HCT116 (cell line): ENCODE results near the gene IGLL5. TPM values are rescaled to one million over a fixed set of nuclear protein-coding genes. Genes with fewer than 3 reads are reported as not detected.

Experiments used
- ATAC-seq: fragments of 200-7000 bp; cut with Tn5 transposase; 2 replicates; pipeline ENCODE4 v1.9.1; 2020; ENCODE audit warnings: mild to moderate bottlenecking, moderate library complexity
- BruUV-seq: library from RNA; stranded (reverse); fragments of 400-500 nt; replicated peaks from 2 replicates; lab custom pipeline; 2021; lab: Mats Ljungman, UMichigan
- CTCF ChIA-PET: fragments of 300-600 bp; sonication (Branson Sonifier 250); formaldehyde crosslinking; loops from one replicate; lab custom pipeline; 2021; ENCODE audit warnings: antibody characterized with exemption; lab: Charles Lee
- POLR2A ChIA-PET: fragments of 300-600, 350-600 bp; sonication (Branson Sonifier 250); formaldehyde crosslinking; loops from one replicate; lab custom pipeline; 2021; ENCODE audit warnings: antibody characterized with exemption; lab: Charles Lee
- RAD21 ChIA-PET, 2 experiments: fragments of 300-600 bp; sonication (Branson Sonifier 250); formaldehyde crosslinking; loops; one replicate each; lab custom pipeline; 2023; ENCODE audit warnings: low total read pairs in 2 of 2; ENCODE audit not compliant: uncharacterized antibody in 2 of 2, unreplicated experiment in 2 of 2, low non-redundant PET in 1 of 2; lab: Charles Lee
- DNase-seq: peaks from one replicate; pipeline ENCODE4 v3.0.0-alpha.2; 2010; ENCODE audit warnings: low read depth, low spot score
- H2AFZ ChIP-seq: fragments of 200-600 bp; shearing (Covaris generic), sonication (generic); 2 replicates; pipeline ENCODE4 v1.6.1; 2017; ENCODE audit warnings: low read depth, mixed run types, mixed read lengths, antibody characterized with exemption, low read length; ENCODE audit not compliant: poor library complexity, severe bottlenecking
- H3K27ac ChIP-seq: 2 replicates; pipeline ENCODE4 v1.5.1; 2012; ENCODE audit warnings: low read depth, low read length
- H3K27me3 ChIP-seq: fragments of 200-600 bp; sonication (generic); 2 replicates; pipeline ENCODE4 v1.6.1; 2016; ENCODE audit warnings: mixed run types, low read length, mixed read lengths; ENCODE audit not compliant: insufficient read depth
- H3K36me3 ChIP-seq, 2 experiments: fragments of 200-500 bp in 1 of 2; fragments of 200-600 bp in 1 of 2; sonication (Bioruptor generic) in 1 of 2; sonication (generic) in 1 of 2; 2 replicates each; pipeline versions ENCODE4 v1.5.1 to v1.6.1; 2014 to 2016; ENCODE audit warnings: low read length in 2 of 2, inconsistent platforms in 1 of 2, mixed read lengths in 1 of 2, mixed run types in 1 of 2; ENCODE audit not compliant: insufficient read depth in 2 of 2, control insufficient read depth in 1 of 2
- H3K4me1 ChIP-seq, 2 experiments: fragments of 200-600 bp in 1 of 2; sonication (generic) in 1 of 2; 2 replicates each; pipeline versions ENCODE4 v1.5.1 to v1.6.1; 2012 to 2017; ENCODE audit warnings: low read length in 2 of 2, inconsistent platforms in 1 of 2, mild to moderate bottlenecking in 1 of 2, mixed read lengths in 1 of 2, mixed run types in 1 of 2, moderate library complexity in 1 of 2; ENCODE audit not compliant: insufficient read depth in 2 of 2, control insufficient read depth in 1 of 2
- H3K4me2 ChIP-seq: fragments of 200-600 bp; sonication (generic); 2 replicates; pipeline ENCODE4 v1.6.1; 2017; ENCODE audit warnings: mixed run types, low read length, mixed read lengths
- H3K4me3 ChIP-seq, 2 experiments: fragments of 200-600 bp in 1 of 2; sonication (generic) in 1 of 2; replicated peaks in 1 of 2; 2 replicates each; pipeline ENCODE4 v1.5.1; 2011 to 2016; ENCODE audit warnings: low read length in 2 of 2, control low read depth in 1 of 2, low read depth in 1 of 2, mild to moderate bottlenecking in 1 of 2, mixed read lengths in 1 of 2, mixed run types in 1 of 2
- H3K79me2 ChIP-seq: fragments of 200-600 bp; sonication (generic); 2 replicates; pipeline ENCODE4 v1.6.1; 2017; ENCODE audit warnings: mild to moderate bottlenecking, mixed run types, low read length, moderate library complexity, mixed read lengths; ENCODE audit not compliant: insufficient read depth
- H3K9ac ChIP-seq: fragments of 200-600 bp; sonication (generic); 2 replicates; pipeline ENCODE4 v1.6.1; 2016; ENCODE audit warnings: low read length, mixed read lengths
- H3K9me2 ChIP-seq: fragments of 200-600 bp; sonication (generic), shearing (Covaris generic); 2 replicates; pipeline ENCODE4 v1.6.1; 2017; ENCODE audit warnings: mixed run types, mild to moderate bottlenecking, moderate library complexity; ENCODE audit not compliant: insufficient read depth
- H3K9me3 ChIP-seq, 2 experiments: fragments of 200-500 bp in 1 of 2; fragments of 200-600 bp in 1 of 2; sonication (Bioruptor generic) in 1 of 2; sonication (generic) in 1 of 2; 2 replicates each; pipeline ENCODE4 v1.6.1; 2014 to 2017; ENCODE audit warnings: low read length in 2 of 2, mixed read lengths in 2 of 2, inconsistent platforms in 1 of 2, low read depth in 1 of 2, mild to moderate bottlenecking in 1 of 2, mixed run types in 1 of 2, moderate library complexity in 1 of 2; ENCODE audit not compliant: control insufficient read depth in 1 of 2, insufficient read depth in 1 of 2
- H4K20me1 ChIP-seq: fragments of 200-600 bp; sonication (generic), shearing (Covaris generic); 2 replicates; pipeline ENCODE4 v1.6.1; 2017; ENCODE audit warnings: mixed run types, mild to moderate bottlenecking, moderate library complexity; ENCODE audit not compliant: insufficient read depth
- CEBPB ChIP-seq: IDR thresholded peaks from 2 replicates; pipeline ENCODE4 v1.6.1; 2012; ENCODE audit warnings: low read depth
- ELF1 ChIP-seq: IDR thresholded peaks from 2 replicates; pipeline ENCODE4 v1.6.1; 2012; ENCODE audit warnings: low read depth, borderline replicate concordance
- EZH2phosphoT487 ChIP-seq: fragments of 200-600 bp; IDR thresholded peaks from 2 replicates; pipeline ENCODE4 v1.6.1; 2018; ENCODE audit warnings: antibody characterized with exemption, borderline replicate concordance
- JUND ChIP-seq: IDR thresholded peaks from 2 replicates; pipeline ENCODE4 v1.6.1; 2012
- POLR2A ChIP-seq: IDR thresholded peaks from 2 replicates; pipeline ENCODE4 v1.7.0; 2011; ENCODE audit warnings: borderline replicate concordance; ENCODE audit not compliant: insufficient read depth, insufficient read length; ENCODE audit errors: extremely low read depth
- SIN3A ChIP-seq: IDR thresholded peaks from 2 replicates; pipeline ENCODE4 v1.6.1; 2012; ENCODE audit warnings: low read depth
- SRF ChIP-seq: IDR thresholded peaks from 2 replicates; pipeline ENCODE4 v1.6.1; 2012; ENCODE audit warnings: low read depth
- TCF7L2 ChIP-seq: IDR thresholded peaks from 2 replicates; pipeline ENCODE4 v1.7.0; 2011; ENCODE audit warnings: borderline replicate concordance, inconsistent platforms; ENCODE audit not compliant: insufficient read depth, insufficient read length; ENCODE audit errors: extremely low read depth
- ZFX ChIP-seq: fragments of 450-650 bp; IDR thresholded peaks from 2 replicates; pipeline ENCODE4 v1.6.1; 2017
- ZNF274 ChIP-seq: fragments of 200-500 bp; sonication (Bioruptor generic); IDR thresholded peaks from 2 replicates; pipeline ENCODE4 v1.6.1; 2014; ENCODE audit warnings: mild to moderate bottlenecking, low read depth, low read length, inconsistent platforms
- intact Hi-C: fragments of 100-400 bp; cut with micrococcal nuclease; formaldehyde crosslinking; loops from 2 replicates; pipeline ENCODE4 v1.10.0; 2022
- total RNA-seq: library from RNA; stranded (reverse); gene quantifications from one replicate; pipeline ENCODE4 v1.2.1, GENCODE V29; 2021; ENCODE audit not compliant: unreplicated experiment
- TF ChIP-seq, protein P1 (sequence below), 3 experiments: fragments of 200-600 bp in 1 of 3; sonication (generic) in 1 of 3; IDR thresholded peaks in 2 of 3; conservative IDR thresholded peaks in 1 of 3; 2 replicates each; pipeline ENCODE4 v1.5.1; 2012 to 2017; ENCODE audit warnings: low read depth in 2 of 3, low read length in 2 of 3, antibody characterized with exemption in 1 of 3, borderline replicate concordance in 1 of 3, control low read depth in 1 of 3, mild to moderate bottlenecking in 1 of 3, mixed read lengths in 1 of 3, mixed run types in 1 of 3, moderate library complexity in 1 of 3; ENCODE audit not compliant: insufficient read depth in 1 of 3
- TF ChIP-seq, protein P2 (sequence below): IDR thresholded peaks from 2 replicates; pipeline ENCODE4 v1.6.1; 2011; ENCODE audit warnings: mild to moderate bottlenecking, low read length, moderate library complexity; ENCODE audit not compliant: insufficient replicate concordance; ENCODE audit errors: extremely low read depth
- TF ChIP-seq, protein P3 (sequence below): IDR thresholded peaks from 2 replicates; pipeline ENCODE4 v1.6.1; 2012; ENCODE audit warnings: low read depth
- TF ChIP-seq, protein P4 (sequence below): IDR thresholded peaks from 2 replicates; pipeline ENCODE4 v1.6.1; 2012

Gene IGLL5
- total RNA-seq, 1 experiment from 2014 or later, result not detected

DNA sequence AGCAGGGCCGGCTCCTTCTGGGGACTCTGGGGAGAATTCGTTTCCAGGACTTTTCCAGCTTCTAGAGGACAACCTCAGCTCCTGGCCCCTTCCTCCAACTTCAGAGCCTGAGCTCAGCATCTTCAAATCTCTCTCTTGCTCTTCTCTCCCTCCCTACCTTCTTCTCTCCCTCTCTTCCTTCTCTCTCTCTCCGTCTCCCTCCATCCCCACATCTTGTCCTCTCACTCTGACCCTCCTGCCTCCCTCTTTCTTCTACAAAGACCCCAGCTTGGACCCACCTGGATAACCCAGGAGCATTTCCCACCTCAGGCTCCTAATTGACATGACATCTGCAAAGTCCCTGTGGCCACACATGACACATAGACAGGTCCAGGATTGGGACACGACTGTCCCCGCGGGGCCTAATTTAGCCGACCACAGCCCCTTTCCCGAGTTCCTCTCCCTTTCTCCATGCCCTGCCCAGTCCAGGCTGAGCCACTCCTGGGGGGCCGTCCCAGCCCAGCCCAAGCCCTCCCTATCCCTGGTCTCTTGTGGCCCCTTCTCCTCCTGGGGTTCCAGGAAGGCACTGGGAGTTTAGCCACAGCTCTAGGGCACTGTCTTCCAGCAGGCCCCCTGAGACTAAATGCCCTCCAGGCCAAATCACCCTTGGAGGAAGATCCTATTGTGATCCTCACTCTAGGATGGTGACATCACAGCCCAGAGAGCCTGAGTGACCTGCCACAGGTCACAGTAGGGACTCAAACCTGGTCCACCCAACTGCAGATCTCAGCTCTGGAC is 36.9 kb downstream of the IGLL5 start:
- Histone ChIP-seq H3K9ac (no peak overlapping the region), H2AFZ (no peak overlapping the region), H3K9me3 (no peaks in the 10 kb centered on the region), H3K27ac (no peak overlapping the region), H3K36me3 (no peaks in the 10 kb centered on the region), H3K27me3 (no peaks in the 10 kb centered on the region), H3K4me2 (no peak overlapping the region), H4K20me1 (no peaks in the 10 kb centered on the region), H3K4me1 (peaks cover 0 to 11% of the 10 kb centered on the region in 2 experiments; a peak in 2 of 4 replicates), H3K9me2 (no peaks in the 10 kb centered on the region), H3K4me3 (no peak overlapping the region), H3K79me2 (no peaks in the 10 kb centered on the region)
- BruUV-seq, result no TSS peak
- DNase-seq (no peak), ATAC-seq (no peak)
- intact Hi-C loops, result no loop called here
- ChIA-PET POLR2A (no interaction called here), RAD21 (no interaction called here), CTCF (no interaction called here)
- TF ChIP-seq SIN3A, result no peak
- TF ChIP-seq POLR2A, result no peak
- TF ChIP-seq ZFX, result no peak
- TF ChIP-seq ELF1, result no peak
- TF ChIP-seq, protein P1, sequence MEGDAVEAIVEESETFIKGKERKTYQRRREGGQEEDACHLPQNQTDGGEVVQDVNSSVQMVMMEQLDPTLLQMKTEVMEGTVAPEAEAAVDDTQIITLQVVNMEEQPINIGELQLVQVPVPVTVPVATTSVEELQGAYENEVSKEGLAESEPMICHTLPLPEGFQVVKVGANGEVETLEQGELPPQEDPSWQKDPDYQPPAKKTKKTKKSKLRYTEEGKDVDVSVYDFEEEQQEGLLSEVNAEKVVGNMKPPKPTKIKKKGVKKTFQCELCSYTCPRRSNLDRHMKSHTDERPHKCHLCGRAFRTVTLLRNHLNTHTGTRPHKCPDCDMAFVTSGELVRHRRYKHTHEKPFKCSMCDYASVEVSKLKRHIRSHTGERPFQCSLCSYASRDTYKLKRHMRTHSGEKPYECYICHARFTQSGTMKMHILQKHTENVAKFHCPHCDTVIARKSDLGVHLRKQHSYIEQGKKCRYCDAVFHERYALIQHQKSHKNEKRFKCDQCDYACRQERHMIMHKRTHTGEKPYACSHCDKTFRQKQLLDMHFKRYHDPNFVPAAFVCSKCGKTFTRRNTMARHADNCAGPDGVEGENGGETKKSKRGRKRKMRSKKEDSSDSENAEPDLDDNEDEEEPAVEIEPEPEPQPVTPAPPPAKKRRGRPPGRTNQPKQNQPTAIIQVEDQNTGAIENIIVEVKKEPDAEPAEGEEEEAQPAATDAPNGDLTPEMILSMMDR (IDR thresholded peaks at IDR 0.05 in 2 of 3, conservative IDR thresholded peaks at IDR 0.05 in 1 of 3; ENCODE audit: borderline replicate concordance in 1 of 3, insufficient read depth in 1 of 3, low read depth in 2 of 3, low read length in 2 of 3), result no peak
- no peak for TF ChIP-seq CEBPB
- no peak for TF ChIP-seq EZH2phosphoT487
- TF ChIP-seq TCF7L2, result no peak
- TF ChIP-seq, protein P2, sequence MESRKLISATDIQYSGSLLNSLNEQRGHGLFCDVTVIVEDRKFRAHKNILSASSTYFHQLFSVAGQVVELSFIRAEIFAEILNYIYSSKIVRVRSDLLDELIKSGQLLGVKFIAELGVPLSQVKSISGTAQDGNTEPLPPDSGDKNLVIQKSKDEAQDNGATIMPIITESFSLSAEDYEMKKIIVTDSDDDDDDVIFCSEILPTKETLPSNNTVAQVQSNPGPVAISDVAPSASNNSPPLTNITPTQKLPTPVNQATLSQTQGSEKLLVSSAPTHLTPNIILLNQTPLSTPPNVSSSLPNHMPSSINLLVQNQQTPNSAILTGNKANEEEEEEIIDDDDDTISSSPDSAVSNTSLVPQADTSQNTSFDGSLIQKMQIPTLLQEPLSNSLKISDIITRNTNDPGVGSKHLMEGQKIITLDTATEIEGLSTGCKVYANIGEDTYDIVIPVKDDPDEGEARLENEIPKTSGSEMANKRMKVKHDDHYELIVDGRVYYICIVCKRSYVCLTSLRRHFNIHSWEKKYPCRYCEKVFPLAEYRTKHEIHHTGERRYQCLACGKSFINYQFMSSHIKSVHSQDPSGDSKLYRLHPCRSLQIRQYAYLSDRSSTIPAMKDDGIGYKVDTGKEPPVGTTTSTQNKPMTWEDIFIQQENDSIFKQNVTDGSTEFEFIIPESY, result no peak
- no peak for TF ChIP-seq JUND
- TF ChIP-seq, protein P3, sequence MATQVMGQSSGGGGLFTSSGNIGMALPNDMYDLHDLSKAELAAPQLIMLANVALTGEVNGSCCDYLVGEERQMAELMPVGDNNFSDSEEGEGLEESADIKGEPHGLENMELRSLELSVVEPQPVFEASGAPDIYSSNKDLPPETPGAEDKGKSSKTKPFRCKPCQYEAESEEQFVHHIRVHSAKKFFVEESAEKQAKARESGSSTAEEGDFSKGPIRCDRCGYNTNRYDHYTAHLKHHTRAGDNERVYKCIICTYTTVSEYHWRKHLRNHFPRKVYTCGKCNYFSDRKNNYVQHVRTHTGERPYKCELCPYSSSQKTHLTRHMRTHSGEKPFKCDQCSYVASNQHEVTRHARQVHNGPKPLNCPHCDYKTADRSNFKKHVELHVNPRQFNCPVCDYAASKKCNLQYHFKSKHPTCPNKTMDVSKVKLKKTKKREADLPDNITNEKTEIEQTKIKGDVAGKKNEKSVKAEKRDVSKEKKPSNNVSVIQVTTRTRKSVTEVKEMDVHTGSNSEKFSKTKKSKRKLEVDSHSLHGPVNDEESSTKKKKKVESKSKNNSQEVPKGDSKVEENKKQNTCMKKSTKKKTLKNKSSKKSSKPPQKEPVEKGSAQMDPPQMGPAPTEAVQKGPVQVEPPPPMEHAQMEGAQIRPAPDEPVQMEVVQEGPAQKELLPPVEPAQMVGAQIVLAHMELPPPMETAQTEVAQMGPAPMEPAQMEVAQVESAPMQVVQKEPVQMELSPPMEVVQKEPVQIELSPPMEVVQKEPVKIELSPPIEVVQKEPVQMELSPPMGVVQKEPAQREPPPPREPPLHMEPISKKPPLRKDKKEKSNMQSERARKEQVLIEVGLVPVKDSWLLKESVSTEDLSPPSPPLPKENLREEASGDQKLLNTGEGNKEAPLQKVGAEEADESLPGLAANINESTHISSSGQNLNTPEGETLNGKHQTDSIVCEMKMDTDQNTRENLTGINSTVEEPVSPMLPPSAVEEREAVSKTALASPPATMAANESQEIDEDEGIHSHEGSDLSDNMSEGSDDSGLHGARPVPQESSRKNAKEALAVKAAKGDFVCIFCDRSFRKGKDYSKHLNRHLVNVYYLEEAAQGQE, result no peak
- TF ChIP-seq ZNF274, result no peak
- TF ChIP-seq, protein P4, sequence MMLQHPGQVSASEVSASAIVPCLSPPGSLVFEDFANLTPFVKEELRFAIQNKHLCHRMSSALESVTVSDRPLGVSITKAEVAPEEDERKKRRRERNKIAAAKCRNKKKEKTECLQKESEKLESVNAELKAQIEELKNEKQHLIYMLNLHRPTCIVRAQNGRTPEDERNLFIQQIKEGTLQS, result no peak
- TF ChIP-seq SRF, result no peak
